ENCODE data around the gene RAP1GAP. TPM values are rescaled to one million over a fixed set of nuclear protein-coding genes. Genes with fewer than 3 reads are reported as not detected.

Gene RAP1GAP
- total RNA-seq, 6 experiments from 2014 or later = 0.07 to 0.19 TPM; not detected in 4

- Mint-ChIP-seq H3K9me3 (no peaks in the 10 kb centered on the region), H3K27me3 (ENCODE audit: insufficient read depth) (peaks cover 20% of the 10 kb centered on the region), H3K4me1 (ENCODE audit: low read depth) (no peaks in the 10 kb centered on the region), H3K36me3 (ENCODE audit: low read depth) (no peaks in the 10 kb centered on the region), H3K27ac (no peak overlapping the region), H3K4me3 (no peak overlapping the region)
- DNase-seq = no peak
- TF ChIP-seq CTCF (IDR thresholded peaks at IDR 0.05) = no peak
These were observed 24.3 kb downstream of the RAP1GAP start for GRCh38 chr1:21644906-21645305.

- Mint-ChIP-seq H3K27ac (no peak overlapping the region), H3K9me3 (no peaks in the 10 kb centered on the region), H3K4me1 (ENCODE audit: low read depth) (peaks cover 4% of the 10 kb centered on the region), H3K27me3 (ENCODE audit: insufficient read depth) (peaks cover 21% of the 10 kb centered on the region), H3K36me3 (ENCODE audit: low read depth) (no peaks in the 10 kb centered on the region), H3K4me3 (no peak overlapping the region)
- DNase-seq = no peak
- no peak for TF ChIP-seq CTCF (IDR thresholded peaks at IDR 0.05)
These were observed 24.8 kb downstream of the RAP1GAP start for GRCh38 chr1:21644348-21644747.

- no peaks in the 10 kb centered on the region for H3K36me3 Mint-ChIP-seq (ENCODE audit: low read depth)
- no peak for TF ChIP-seq CTCF (IDR thresholded peaks at IDR 0.05)
- no peak overlapping the region for H3K27ac Mint-ChIP-seq
- H3K4me3 Mint-ChIP-seq = no peak overlapping the region
- no peaks in the 10 kb centered on the region for H3K9me3 Mint-ChIP-seq
- H3K27me3 Mint-ChIP-seq (ENCODE audit: insufficient read depth) = peaks cover 19% of the 10 kb centered on the region
- H3K4me1 Mint-ChIP-seq (ENCODE audit: low read depth) = peaks cover 11% of the 10 kb centered on the region
- no peak for DNase-seq
These were observed 25.5 kb downstream of the RAP1GAP start for GRCh38 chr1:21643624-21644023.

- Mint-ChIP-seq H3K9me3 (no peaks in the 10 kb centered on the region), H3K36me3 (ENCODE audit: low read depth) (no peaks in the 10 kb centered on the region), H3K27ac (no peak overlapping the region), H3K27me3 (ENCODE audit: insufficient read depth) (peaks cover 22% of the 10 kb centered on the region), H3K4me3 (no peak overlapping the region), H3K4me1 (ENCODE audit: low read depth) (peaks cover 14% of the 10 kb centered on the region)
- no peak for TF ChIP-seq CTCF (IDR thresholded peaks at IDR 0.05)
- DNase-seq = no peak
These were observed 27.0 kb downstream of the RAP1GAP start for GRCh38 chr1:21641967-21642739.

- no peaks in the 10 kb centered on the region for H3K36me3 Mint-ChIP-seq (ENCODE audit: low read depth)
- H3K4me3 Mint-ChIP-seq = no peak overlapping the region
- H3K9me3 Mint-ChIP-seq = no peaks in the 10 kb centered on the region
- DNase-seq = no peak
- H3K27me3 Mint-ChIP-seq (ENCODE audit: insufficient read depth) = peaks cover 20% of the 10 kb centered on the region
- no peak overlapping the region for H3K27ac Mint-ChIP-seq
- peaks cover 14% of the 10 kb centered on the region for H3K4me1 Mint-ChIP-seq (ENCODE audit: low read depth)
- no peak for TF ChIP-seq CTCF (IDR thresholded peaks at IDR 0.05)
These were observed 27.6 kb downstream of the RAP1GAP start for GRCh38 chr1:21641537-21641936.
